Ishikawa (cell line): ENCODE results near the gene ZPBP2.

ENCODE experiments used
- CEBPB ChIP-seq: IDR thresholded peaks from 2 replicates; pipeline ENCODE4 v1.6.1; 2012
- CREB1 ChIP-seq: IDR thresholded peaks from 2 replicates; pipeline ENCODE4 v1.6.1; 2012; ENCODE audit warnings: low read depth
- EGR1 ChIP-seq: IDR thresholded peaks from 2 replicates; pipeline ENCODE4 v1.6.1; 2012
- EP300 ChIP-seq: IDR thresholded peaks from 2 replicates; pipeline ENCODE4 v1.6.1; 2012; ENCODE audit warnings: borderline replicate concordance
- FOXM1 ChIP-seq: IDR thresholded peaks from 2 replicates; pipeline ENCODE4 v1.6.1; 2012; ENCODE audit warnings: low read depth, borderline replicate concordance
- MAX ChIP-seq: IDR thresholded peaks from 2 replicates; pipeline ENCODE4 v1.6.1; 2012
- NFIC ChIP-seq: IDR thresholded peaks from 2 replicates; pipeline ENCODE4 v1.6.1; 2012
- RAD21 ChIP-seq: IDR thresholded peaks from 2 replicates; pipeline ENCODE4 v1.6.1; 2012; ENCODE audit warnings: low read depth
- TAF1 ChIP-seq: IDR thresholded peaks from 2 replicates; pipeline ENCODE4 v1.6.1; 2012; ENCODE audit warnings: low read depth, mild to moderate bottlenecking
- TCF12 ChIP-seq: IDR thresholded peaks from 2 replicates; pipeline ENCODE4 v1.6.1; 2012; ENCODE audit warnings: low read depth
- TEAD4 ChIP-seq: IDR thresholded peaks from 2 replicates; pipeline ENCODE4 v1.6.1; 2012
- YY1 ChIP-seq: IDR thresholded peaks from 2 replicates; pipeline ENCODE4 v1.6.1; 2012; ENCODE audit warnings: low read depth
- ZBTB7A ChIP-seq: IDR thresholded peaks from 2 replicates; pipeline ENCODE4 v1.6.1; 2012; ENCODE audit warnings: low read depth
- TF ChIP-seq, protein P1 (sequence below): IDR thresholded peaks from 2 replicates; pipeline ENCODE4 v1.6.1; 2012
- TF ChIP-seq, protein P2 (sequence below): IDR thresholded peaks from 2 replicates; pipeline ENCODE4 v1.6.1; 2012; ENCODE audit warnings: low read depth, mild to moderate bottlenecking

The ZPBP2 gene

GRCh38 chr17:39915559-39915958, 47.6 kb downstream of the ZPBP2 start:
- TF ChIP-seq TEAD4 (no peak), EP300 (no peak), CEBPB (no peak), TAF1 (no peak), CREB1 (no peak), ZBTB7A (no peak), YY1 (no peak), RAD21 (no peak)
- TF ChIP-seq, protein P1, sequence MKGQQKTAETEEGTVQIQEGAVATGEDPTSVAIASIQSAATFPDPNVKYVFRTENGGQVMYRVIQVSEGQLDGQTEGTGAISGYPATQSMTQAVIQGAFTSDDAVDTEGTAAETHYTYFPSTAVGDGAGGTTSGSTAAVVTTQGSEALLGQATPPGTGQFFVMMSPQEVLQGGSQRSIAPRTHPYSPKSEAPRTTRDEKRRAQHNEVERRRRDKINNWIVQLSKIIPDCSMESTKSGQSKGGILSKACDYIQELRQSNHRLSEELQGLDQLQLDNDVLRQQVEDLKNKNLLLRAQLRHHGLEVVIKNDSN, result no peak
- TF ChIP-seq, protein P2, sequence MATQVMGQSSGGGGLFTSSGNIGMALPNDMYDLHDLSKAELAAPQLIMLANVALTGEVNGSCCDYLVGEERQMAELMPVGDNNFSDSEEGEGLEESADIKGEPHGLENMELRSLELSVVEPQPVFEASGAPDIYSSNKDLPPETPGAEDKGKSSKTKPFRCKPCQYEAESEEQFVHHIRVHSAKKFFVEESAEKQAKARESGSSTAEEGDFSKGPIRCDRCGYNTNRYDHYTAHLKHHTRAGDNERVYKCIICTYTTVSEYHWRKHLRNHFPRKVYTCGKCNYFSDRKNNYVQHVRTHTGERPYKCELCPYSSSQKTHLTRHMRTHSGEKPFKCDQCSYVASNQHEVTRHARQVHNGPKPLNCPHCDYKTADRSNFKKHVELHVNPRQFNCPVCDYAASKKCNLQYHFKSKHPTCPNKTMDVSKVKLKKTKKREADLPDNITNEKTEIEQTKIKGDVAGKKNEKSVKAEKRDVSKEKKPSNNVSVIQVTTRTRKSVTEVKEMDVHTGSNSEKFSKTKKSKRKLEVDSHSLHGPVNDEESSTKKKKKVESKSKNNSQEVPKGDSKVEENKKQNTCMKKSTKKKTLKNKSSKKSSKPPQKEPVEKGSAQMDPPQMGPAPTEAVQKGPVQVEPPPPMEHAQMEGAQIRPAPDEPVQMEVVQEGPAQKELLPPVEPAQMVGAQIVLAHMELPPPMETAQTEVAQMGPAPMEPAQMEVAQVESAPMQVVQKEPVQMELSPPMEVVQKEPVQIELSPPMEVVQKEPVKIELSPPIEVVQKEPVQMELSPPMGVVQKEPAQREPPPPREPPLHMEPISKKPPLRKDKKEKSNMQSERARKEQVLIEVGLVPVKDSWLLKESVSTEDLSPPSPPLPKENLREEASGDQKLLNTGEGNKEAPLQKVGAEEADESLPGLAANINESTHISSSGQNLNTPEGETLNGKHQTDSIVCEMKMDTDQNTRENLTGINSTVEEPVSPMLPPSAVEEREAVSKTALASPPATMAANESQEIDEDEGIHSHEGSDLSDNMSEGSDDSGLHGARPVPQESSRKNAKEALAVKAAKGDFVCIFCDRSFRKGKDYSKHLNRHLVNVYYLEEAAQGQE, result no peak

DNA sequence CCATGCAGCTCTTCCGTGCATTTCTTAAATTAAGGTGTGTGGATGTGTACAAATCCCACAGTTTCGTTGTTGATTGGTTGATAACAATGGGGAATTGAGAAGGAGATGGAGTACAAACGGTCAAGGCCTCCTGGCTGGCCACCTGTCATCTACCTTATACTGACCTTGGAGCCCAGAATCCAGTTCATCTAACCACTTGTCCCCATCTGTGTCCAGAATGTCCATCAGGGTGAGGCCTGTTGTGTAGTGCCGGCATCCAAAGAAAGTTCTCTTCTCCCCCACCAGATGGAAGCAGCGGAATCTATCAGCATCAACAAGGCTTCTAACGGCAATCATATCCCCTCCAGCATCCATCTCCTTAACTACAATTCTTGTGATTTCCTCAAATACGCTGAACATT, 48.9 kb downstream of the ZPBP2 start:
- TF ChIP-seq, protein P1, result no peak
- TF ChIP-seq RAD21, result no peak
- TF ChIP-seq, protein P2, result no peak
- TF ChIP-seq MAX, result no peak
- TF ChIP-seq TEAD4, result no peak
- no peak for TF ChIP-seq CEBPB
- TF ChIP-seq NFIC, result no peak
- no peak for TF ChIP-seq EP300
- TF ChIP-seq TCF12, result no peak
- no peak for TF ChIP-seq YY1
- no peak for TF ChIP-seq EGR1
- TF ChIP-seq FOXM1, result no peak
- TF ChIP-seq ZBTB7A, result no peak
- TF ChIP-seq CREB1, result no peak
- no peak for TF ChIP-seq TAF1

DNA sequence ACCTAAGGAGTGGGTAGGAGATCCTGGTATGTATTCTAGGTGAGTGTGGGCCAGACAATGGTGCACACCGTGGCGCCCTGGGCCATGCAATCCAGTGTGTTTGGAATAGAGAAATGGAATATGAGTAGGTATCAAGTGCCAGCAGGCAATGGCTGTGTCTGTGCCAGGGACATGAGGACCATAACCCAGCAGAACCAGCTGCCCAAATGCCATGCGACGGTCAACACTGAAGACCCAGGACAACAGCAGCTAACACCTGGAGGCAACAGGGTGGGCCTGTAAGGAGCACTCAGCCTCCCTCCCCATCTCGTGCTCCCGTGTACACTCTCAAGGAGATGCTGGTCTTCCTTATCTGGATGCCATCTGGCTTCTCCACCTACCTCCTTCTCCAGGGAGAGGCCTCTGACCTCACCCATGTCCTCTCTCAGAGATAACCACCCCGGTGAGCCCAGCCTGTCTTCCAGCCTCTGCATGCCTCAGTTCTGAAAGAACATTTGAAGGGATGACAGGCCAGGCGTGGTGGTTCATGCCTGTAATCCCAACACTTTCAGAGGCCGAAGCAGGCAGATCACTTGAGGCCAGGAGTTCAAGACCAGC, 51.2 kb downstream of the ZPBP2 start:
- no peak for TF ChIP-seq TCF12
- no peak for TF ChIP-seq NFIC
- TF ChIP-seq, protein P2, result no peak
- no peak for TF ChIP-seq MAX
- TF ChIP-seq TEAD4, result no peak
- no peak for TF ChIP-seq CEBPB
- no peak for TF ChIP-seq TAF1
- no peak for TF ChIP-seq CREB1
- no peak for TF ChIP-seq EP300
- no peak for TF ChIP-seq FOXM1
- TF ChIP-seq, protein P1, result no peak
- no peak for TF ChIP-seq ZBTB7A
- no peak for TF ChIP-seq EGR1
- no peak for TF ChIP-seq RAD21
- TF ChIP-seq YY1, result no peak
